Stimulated activated CD4-positive, alpha-beta T cell treated with anti-CD3 and anti-CD28 coated beads, TNF-alpha, amount 100 ng/mL, for 4 hours (primary cell): ENCODE measurements around the gene TRA2A.
"Not testable (repeated sequence)": the region's sequence is repeated elsewhere in the genome, so short reads cannot be mapped to it uniquely, and the experiment has no call there.

Experiments
- DNase-seq, 3 experiments: peaks; one replicate each; pipeline ENCODE4 v3.0.0-alpha.2; 2020; ENCODE audit warnings: low read depth in 3 of 3

Gene TRA2A

GRCh38 chr7:23531794-23532489 lies at the start of gene TRA2A:
TSS of gene TRA2A (minus strand) at chr7:23531981. CDS start at chr7:23531824, 157 bp downstream.
- peak; percentile 93 to 94 (median 93) for DNase-seq

DNA sequence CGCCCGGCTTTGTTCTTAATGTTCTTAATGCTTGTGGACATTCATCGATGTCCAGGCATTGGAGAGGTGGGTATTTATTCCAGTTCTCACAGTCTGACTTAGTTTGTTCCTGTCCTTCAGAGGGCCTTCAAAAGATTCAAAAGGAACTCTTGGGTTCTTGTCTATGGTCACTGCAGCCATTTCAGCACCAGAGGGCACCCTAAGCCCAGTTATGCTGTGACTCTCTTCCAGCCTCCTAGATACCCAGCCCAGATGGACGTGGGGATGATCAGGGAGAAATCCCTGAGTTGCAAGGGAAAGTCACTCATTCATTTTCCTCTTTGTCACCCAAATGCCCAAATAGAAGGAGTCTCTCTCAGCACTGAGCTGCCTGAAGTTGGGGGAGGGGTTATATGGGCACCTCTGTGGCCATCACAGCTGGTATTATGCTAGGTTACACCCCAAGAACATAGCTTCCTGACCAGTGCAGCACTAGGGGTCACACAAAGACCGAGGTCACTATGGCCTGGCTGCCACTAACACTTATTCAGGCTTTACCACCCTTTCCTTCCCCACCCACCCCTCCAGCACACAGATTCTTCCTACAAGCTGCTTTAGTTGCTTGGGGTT lies 38.9 kb upstream of the TRA2A start:
- DNase-seq, result peak; percentile 18 to 35 (median 29)

GRCh38 chr7:23558303-23558702 lies 26.5 kb upstream of the TRA2A start:
- DNase-seq, result no peak

- DNase-seq, result no peak
Measured at GRCh38 chr7:23547662-23548061, 15.9 kb upstream of the TRA2A start.

GRCh38 chr7:23546897-23547572 lies 15.3 kb upstream of the TRA2A start:
- peak; percentile 28 to 61 (median 56) for DNase-seq

DNA sequence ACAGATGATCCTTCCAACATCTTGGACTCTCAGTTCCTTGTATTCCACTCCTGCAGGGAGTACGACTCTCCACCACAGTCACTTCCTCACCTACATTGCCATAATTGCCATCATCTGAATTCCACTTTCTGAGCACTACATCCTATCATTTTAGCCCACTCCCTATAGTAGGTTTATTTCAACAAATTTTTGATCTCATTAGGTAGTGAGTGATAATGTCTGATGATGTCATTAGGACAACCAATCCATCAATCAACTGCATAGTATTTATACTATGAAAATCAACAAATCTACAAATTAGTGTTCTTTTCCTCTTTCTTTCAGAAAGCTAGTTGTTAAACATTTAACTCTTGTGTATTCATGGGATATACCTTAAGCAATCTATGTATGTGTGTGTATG lies 13.7 kb upstream of the TRA2A start:
- no peak for DNase-seq

GRCh38 chr7:23544913-23545354 lies 13.2 kb upstream of the TRA2A start:
- no peak for DNase-seq

DNA sequence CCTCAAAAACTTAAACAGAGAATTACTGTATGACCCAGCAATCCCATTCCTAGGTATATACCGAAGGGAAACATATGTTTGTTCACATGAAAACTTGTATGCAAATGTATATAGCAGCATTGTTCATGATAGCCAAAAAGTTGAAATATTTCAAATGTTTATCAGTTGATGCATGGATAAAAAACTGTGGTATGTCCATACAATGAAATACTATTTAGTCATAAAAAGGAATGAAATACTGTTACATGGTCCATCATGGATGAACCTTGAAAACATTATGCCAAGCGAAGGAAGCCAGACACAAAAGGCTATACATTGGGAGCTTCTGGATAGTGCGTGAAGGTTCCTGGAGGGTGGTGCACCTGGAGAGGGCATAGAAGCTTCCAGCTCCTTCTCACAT lies 11.0 kb upstream of the TRA2A start:
- DNase-seq, result no peak

DNA sequence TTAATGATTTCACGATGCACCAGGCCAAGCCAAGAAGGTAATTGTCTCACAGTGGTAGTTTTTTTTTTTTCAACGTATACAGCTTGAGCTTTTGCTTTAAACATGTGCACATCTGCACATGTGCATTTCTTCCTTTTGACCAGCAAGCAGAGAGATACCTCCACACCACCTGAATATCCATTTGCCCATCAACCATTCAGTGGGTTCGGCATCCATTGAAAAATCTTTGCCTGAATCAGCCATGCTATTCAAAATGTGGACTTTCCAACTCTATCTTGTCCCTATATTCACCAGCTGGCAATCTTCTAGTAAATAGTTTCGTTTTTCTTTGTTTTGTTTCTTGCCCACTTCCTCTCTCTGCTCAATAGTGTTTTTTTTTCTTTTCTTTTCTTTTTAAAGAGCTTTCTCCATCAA lies 7.7 kb upstream of the TRA2A start:
- no peak for DNase-seq

DNA sequence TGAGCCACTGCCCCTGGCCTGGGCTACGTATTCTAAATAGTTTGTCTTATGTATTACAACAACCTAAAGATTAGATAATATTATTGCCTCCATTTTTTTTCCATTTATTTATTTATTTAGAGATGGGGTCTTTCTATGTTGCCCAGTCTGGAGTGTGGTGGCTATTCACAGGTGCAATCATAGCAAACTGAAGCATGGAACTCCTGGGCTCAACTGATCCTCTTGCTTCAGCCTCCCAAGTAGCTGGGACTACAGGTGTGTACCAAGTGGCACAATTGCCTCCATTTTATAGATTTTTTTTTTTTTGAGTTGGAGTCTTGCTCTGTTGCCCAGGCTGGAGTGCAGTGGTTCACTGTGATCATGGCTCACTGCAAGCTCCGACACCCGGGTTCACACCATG lies 6.5 kb upstream of the TRA2A start:
- no peak for DNase-seq

DNA sequence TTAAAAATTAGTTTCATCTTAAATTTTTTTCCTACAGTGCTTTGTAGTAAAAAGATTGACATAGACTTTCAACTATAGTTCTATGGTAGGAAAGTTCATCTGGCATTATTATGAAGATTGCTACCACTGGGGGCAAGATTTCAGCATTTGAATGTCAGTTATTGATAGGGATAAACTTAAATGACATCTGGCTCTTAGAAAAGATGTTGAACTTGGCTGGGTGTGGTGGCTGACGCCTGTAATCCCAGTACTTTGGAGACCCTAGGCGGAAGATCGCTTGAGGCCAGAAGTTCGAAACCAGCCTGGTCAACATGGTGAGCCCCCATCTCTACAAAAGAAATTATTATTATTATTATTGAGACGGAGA lies 1.4 kb upstream of the TRA2A start:
- no peak for DNase-seq

DNA sequence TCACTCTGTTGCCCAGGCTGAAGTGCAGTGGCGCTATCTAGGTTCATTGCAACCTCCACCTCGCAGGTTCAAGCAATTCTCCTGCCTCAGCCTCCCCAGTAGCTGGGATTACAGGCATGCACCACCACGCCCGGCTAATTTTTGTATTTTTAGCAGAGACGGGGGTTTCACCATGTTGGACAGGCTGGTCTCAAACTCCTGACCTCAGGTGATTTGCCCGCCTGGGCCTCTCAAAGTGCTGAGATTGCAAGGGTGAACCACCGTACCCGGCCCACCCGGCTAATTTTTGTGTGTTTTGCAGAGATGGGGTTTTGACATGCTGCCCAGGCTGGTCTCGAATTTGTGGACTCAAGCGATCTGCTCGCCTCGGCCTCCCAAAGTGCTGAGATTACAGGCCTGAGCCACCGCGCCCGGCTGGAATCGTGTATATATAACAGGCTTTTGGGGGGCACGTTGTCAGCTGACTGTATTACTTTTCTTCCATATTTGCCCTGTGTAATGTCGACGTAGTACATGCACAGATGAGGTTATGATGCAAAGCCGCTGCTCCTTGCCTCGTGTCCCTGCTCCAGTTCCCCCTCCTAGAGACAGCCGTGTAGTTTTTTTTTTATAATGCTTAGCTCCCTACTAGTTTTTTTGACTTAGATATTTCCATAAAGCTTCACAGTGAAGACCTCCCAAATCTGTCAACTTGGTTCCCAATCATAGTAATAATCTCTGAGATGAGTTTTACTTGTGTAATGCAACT lies 883 bp upstream of the TRA2A start:
- no peak for DNase-seq

DNA sequence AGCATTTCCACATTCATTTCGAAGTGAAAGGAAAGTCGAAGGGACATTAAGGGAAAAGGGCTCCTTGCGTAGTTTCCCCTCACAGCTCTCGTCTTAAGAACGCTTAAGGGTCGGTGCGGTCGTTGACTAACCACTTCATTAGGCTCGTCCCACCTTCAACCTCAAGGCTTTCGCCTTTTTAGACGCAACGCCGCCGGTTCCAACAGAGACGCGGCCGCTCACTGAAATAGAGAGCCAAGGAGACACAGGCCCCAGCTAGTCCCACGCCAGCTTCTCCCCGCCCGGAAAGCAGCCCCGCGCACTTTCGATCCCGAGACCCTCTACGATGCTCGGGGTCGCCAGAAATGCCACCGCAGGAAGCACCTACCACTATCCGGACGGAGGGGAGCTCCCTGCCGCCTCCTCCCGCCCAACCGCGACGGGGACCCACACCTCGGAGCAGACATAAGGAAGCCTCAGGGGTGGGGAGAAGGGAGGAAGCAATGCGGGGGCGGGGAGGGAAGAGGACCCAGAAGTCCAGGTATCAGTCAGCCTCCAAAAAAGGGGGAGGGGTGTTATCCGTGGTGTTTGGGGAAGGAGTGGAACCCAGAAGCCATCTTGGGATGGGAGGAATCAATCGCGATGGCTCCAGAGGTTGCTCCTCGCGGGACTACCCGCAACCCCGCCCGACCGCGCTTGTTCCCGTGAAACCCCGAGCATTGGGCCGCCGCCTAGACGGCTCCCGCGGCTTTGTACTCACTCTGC lies 559 bp downstream of the TRA2A start:
- DNase-seq, result peak in 2 of 3 experiments; percentile 4 to 22

DNA sequence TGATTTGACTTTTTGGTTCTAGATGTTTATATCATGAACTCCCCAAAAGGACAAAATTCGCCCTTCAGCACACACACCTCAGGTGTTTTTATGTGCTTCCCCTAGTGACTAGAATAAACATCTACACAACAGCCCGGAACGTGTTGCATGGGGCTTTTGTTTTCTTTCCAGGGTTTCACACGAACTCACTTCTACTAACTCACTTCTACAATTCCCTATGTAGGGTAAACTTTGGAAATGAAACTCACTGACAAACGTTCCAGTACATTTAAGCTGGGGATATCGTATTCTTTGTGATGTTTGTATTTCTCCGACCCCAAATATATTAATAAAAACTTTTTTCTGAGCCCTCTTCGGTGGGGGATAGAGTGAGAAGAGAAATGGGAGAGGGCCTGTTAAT lies 1.4 kb downstream of the TRA2A start:
- DNase-seq, result peak in 1 of 3 experiments; percentile 7

DNA sequence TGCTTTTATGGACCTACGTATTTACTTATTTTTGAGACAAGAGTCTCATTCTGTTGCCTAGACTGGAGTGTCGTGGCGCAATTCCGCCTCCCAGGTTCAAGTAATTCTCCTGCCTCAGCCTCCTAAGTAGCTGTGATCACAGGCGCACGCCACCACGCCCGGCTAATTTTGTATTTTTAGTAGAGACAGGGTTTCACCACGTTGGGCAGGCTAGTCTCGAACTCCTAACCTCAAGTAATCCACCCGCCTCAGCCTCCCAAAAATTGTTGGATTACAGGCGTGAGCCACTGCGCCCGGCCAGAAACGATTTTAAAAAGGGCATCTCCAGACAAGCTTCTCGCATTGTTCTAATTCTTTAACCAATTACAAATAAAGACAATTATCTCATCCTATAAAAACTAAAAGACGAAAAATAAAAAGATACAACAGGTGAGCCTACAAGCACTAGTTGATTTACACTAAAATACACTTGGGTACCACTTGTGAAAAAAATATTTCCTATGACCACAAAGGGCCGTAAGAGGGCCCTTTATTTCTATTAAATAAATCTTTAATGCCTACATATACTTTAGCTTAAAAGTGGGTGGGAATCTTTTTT lies 2.4 kb downstream of the TRA2A start:
- DNase-seq, result no peak

- DNase-seq, result not testable (repeated sequence)
Measured at GRCh38 chr7:23525611-23526010, 6.2 kb downstream of the TRA2A start.

DNA sequence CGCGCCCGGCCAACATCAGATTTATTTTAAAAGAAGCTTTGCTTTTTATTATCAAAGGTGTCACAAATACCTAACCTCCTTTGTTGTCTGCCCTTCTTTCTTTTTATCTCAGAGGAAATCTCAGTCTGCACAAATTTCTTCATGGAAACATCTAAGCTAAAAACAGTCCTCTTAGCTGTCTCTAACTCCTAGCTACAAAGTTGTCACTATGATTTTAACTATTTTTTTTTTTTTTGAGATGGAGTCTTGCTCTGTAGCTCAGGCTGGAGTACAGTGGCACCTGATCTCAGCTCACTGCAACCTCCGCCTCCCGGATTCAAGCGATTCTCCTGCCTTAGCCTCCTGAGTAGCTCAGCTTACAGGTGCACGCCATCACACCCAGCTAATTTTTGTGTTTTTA lies 7.3 kb downstream of the TRA2A start:
- DNase-seq, result no peak

DNA sequence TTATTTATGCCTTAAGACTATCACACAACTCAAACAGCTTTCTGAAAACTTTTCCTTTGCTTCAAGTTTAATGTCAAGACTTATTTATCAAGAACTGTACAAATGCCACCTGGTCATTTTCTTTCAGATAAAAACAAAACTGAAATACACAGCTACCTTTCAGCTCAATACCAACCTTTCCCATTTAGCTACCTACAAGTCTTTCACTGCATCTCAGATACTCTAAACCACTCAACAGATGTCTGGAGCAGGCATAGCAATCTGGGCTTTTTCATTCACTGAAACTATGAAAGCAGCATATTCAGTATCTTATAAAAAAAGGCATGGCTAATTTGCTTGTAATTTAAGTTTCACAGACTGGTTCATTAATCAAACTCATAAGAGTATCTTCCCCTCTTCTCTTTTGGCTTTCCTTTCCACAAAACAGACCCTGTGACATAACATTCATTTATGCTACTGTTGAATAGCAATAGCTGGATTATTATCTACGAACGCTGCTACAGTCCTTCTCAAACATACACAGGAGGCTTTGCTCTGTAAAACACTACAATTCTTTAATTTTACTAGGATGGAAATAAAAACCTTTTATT lies 8.2 kb downstream of the TRA2A start:
- DNase-seq, result no peak

GRCh38 chr7:23520582-23520981 lies 11.2 kb downstream of the TRA2A start:
- DNase-seq, result no peak

- no peak for DNase-seq
Measured at GRCh38 chr7:23514755-23515154, 17.0 kb downstream of the TRA2A start.

GRCh38 chr7:23513746-23514145 lies 18.0 kb downstream of the TRA2A start:
- DNase-seq, result not testable (repeated sequence)
